ENCODE results near the gene YKT6. TPM values are rescaled to one million over a fixed set of nuclear protein-coding genes. Genes with fewer than 3 reads are reported as not detected.

YKT6 gene
- total and polyA plus RNA-seq, 7 donors: 47.7 to 153 (median 68.7) TPM

DNA sequence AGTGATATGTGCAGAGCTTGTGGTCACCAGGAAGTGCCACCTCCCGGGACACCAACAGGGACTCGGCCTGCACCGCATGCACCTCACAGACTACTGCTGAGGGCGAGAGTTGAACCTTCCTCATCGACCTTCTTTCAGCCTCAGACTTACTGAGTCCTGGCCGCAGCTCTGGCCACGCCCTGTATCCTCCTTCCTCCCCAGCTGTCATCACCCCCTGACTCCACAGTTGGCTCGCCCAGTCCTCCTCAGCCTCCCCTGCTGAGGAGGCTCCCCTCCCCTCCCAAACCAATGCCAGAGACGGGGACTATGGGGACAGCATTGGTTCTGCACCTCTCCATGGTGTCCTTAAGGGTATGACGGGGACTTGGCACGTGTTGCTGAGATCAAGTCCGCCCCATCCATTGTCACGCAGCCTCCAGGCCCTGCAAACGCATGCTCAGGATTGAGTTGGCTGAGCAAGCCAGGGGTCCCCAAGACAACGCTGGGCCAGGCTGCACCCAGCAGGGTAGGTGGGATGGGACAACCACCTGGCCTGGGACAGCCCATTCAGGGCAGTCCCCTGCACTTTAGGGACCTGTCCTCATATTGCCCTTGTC lies 49.0 kb downstream of the YKT6 start:
- peaks cover 0 to 14% of the 10 kb centered on the region in 2 donors for H3K36me3 ChIP-seq (ENCODE audit: insufficient read depth in 1 of 2, low read depth in 1 of 2)
- intact Hi-C loops (cut with DNase I): no loop called here
- ATAC-seq (peak in 1 of 4 donors; percentile 9), DNase-seq (no peak)
- H3K9me3 ChIP-seq: no peaks in the 10 kb centered on the region
- no peak overlapping the region for H3K27ac ChIP-seq
- no peak for TF ChIP-seq CTCF (IDR thresholded peaks at IDR 0.05)
- no peak overlapping the region for H3K4me3 ChIP-seq
- H3K4me1 ChIP-seq: peaks cover 8% of the 10 kb centered on the region
- 79 to 81% (median 81%) methylated on average over 15 of the region's 15 CpGs for WGBS, 3 donors
- H3K27me3 ChIP-seq (ENCODE audit: insufficient read depth in 3 of 3, low read length in 2 of 3): no peaks in the 10 kb centered on the region

- Histone ChIP-seq H3K27ac (no peak overlapping the region), H3K36me3 (ENCODE audit: insufficient read depth in 1 of 2, low read depth in 1 of 2) (peaks cover 0 to 6% of the 10 kb centered on the region in 2 donors), H3K27me3 (ENCODE audit: insufficient read depth in 3 of 3, low read length in 2 of 3) (no peaks in the 10 kb centered on the region), H3K9me3 (no peaks in the 10 kb centered on the region), H3K4me3 (no peak overlapping the region), H3K4me1 (peaks cover 19% of the 10 kb centered on the region)
- 90 to 97% (median 92%) methylated on average over 8 to 10 of the region's 10 CpGs for WGBS, 3 donors
- DNase-seq: no peak
- no peak for TF ChIP-seq CTCF (IDR thresholded peaks at IDR 0.05)
- ATAC-seq: no peak
- intact Hi-C loops (cut with DNase I): no loop called here
These were observed 50.5 kb downstream of the YKT6 start for GRCh38 chr7:44251269-44251668.

- 89 to 92% (median 92%) methylated on average over 12 of the region's 12 CpGs for WGBS, 3 donors
- H3K36me3 ChIP-seq (ENCODE audit: insufficient read depth in 1 of 2, low read depth in 1 of 2): peaks cover 0 to 5% of the 10 kb centered on the region in 2 donors
- ATAC-seq: no peak
These were observed 51.1 kb downstream of the YKT6 start for GRCh38 chr7:44251881-44252280.

GRCh38 chr7:44256459-44256858 lies 55.7 kb downstream of the YKT6 start:
- Histone ChIP-seq H3K9me3 (no peaks in the 10 kb centered on the region), H3K27me3 (ENCODE audit: insufficient read depth in 3 of 3, low read length in 2 of 3) (no peaks in the 10 kb centered on the region), H3K36me3 (ENCODE audit: insufficient read depth in 1 of 2, low read depth in 1 of 2) (peaks cover 0 to 5% of the 10 kb centered on the region in 2 donors), H3K4me3 (no peak overlapping the region), H3K27ac (peak overlapping the region; percentile 94), H3K4me1 (peaks cover 61% of the 10 kb centered on the region)
- intact Hi-C loops (cut with DNase I): loop anchor here (5.0 kb wide), 2 partner anchors 66 to 221 kb away; no protein-coding TSS in a partner anchor
- DNase-seq (no peak), ATAC-seq (no peak)
- 42 to 71% (median 50%) methylated on average over 5 of the region's 5 CpGs for WGBS, 3 donors
- no peak for TF ChIP-seq CTCF (IDR thresholded peaks at IDR 0.05)

More at GRCh38 chr7:44251881-44252280, 51.1 kb downstream of the YKT6 start:
- no peaks in the 10 kb centered on the region for H3K27me3 ChIP-seq (ENCODE audit: insufficient read depth in 3 of 3, low read length in 2 of 3)
- DNase-seq: no peak
- H3K9me3 ChIP-seq: no peaks in the 10 kb centered on the region
- intact Hi-C loops (cut with DNase I): no loop called here
- H3K4me1 ChIP-seq: peaks cover 25% of the 10 kb centered on the region
- no peak overlapping the region for H3K27ac ChIP-seq
- H3K4me3 ChIP-seq: no peak overlapping the region
- no peak for TF ChIP-seq CTCF (IDR thresholded peaks at IDR 0.05)

DNA sequence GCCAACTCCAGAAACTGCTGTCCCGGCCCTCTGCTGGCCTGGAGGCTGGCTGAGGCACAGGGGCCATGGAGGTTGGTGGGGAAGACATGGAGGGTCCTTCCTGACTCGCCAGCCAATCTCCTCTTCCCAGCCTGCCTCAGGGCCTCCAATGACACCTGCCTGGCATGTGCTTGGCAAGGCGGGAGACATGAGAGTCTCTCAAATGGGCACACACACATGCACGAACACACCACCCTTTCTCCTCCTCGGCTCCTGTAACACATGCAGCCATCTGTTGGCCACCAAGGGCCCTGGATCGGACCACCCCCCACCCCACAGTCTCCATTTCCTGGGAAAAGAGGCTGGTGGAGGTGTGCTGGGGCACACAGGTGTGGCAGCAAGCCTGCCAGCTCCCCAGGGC lies 56.4 kb downstream of the YKT6 start:
- peaks cover 0 to 4% of the 10 kb centered on the region in 2 donors for H3K36me3 ChIP-seq (ENCODE audit: insufficient read depth in 1 of 2, low read depth in 1 of 2)
- ATAC-seq (no peak), DNase-seq (no peak)
- no peak for TF ChIP-seq CTCF (IDR thresholded peaks at IDR 0.05)
- intact Hi-C loops (cut with DNase I): loop anchor here (5.0 kb wide), 2 partner anchors 65 to 220 kb away; no protein-coding TSS in a partner anchor
- H3K27me3 ChIP-seq (ENCODE audit: insufficient read depth in 3 of 3, low read length in 2 of 3): no peaks in the 10 kb centered on the region
- peak overlapping the region; percentile 94 for H3K27ac ChIP-seq
- no peak overlapping the region for H3K4me3 ChIP-seq
- 67 to 89% (median 84%) methylated on average over 6 of the region's 6 CpGs for WGBS, 3 donors
- peaks cover 69% of the 10 kb centered on the region for H3K4me1 ChIP-seq
- H3K9me3 ChIP-seq: no peaks in the 10 kb centered on the region

Measured in psoas muscle (tissue), 8 donors.